Tibial nerve (tissue), 4 donors: ENCODE measurements around the gene FZD4. TPM values are rescaled to one million over a fixed set of nuclear protein-coding genes. Genes with fewer than 3 reads are reported as not detected.
A peak's percentile ranks its signal among the peaks of the same experiment; 100 is the strongest.
"Not testable (repeated sequence)": the region's sequence is repeated elsewhere in the genome, so short reads cannot be mapped to it uniquely, and the experiment has no call there.

ENCODE experiments used
- DNase-seq, 2 donors: peaks; one replicate each; pipeline ENCODE4 v3.0.0-alpha.2; 2019; ENCODE audit warnings: low spot score in 2 of 2
- H3K27ac ChIP-seq, 4 donors: fragments of 200-600 bp; sonication (generic) in 3 of 4; one replicate each; pipeline ENCODE4 v1.5.1; 2017 to 2019; ENCODE audit warnings: mild to moderate bottlenecking in 1 of 4
- H3K27me3 ChIP-seq, 2 donors: fragments of 200-600 bp; sonication (generic) in 1 of 2; one replicate each; pipeline versions ENCODE4 v1.5.1 to v1.6.0; 2017 to 2019
- H3K36me3 ChIP-seq, 3 donors: fragments of 200-600 bp; sonication (generic); one replicate each; pipeline ENCODE4 v1.5.1; 2018 to 2019
- H3K4me1 ChIP-seq, 4 donors: fragments of 200-600 bp; sonication (generic) in 3 of 4; one replicate each; pipeline ENCODE4 v1.5.1; 2017 to 2019
- H3K4me3 ChIP-seq, 4 donors: fragments of 200-600 bp; sonication (generic) in 3 of 4; one replicate each; pipeline ENCODE4 v1.5.1; 2017 to 2019; ENCODE audit warnings: mild to moderate bottlenecking in 1 of 4, moderate library complexity in 1 of 4
- H3K9me3 ChIP-seq, 4 donors: fragments of 200-600 bp; sonication (generic) in 3 of 4; one replicate each; pipeline ENCODE4 v1.5.1; 2017 to 2019
- CTCF ChIP-seq, 5 experiments: fragments of 200-600 bp in 3 of 5; fragments of 450-650 bp in 2 of 5; sonication (generic) in 3 of 5; IDR thresholded peaks; one replicate each; pipeline ENCODE4 v1.5.1; 2016 to 2019; ENCODE audit warnings: antibody characterized with exemption in 5 of 5, mild to moderate bottlenecking in 3 of 5, moderate library complexity in 2 of 5
- EP300 ChIP-seq, 2 donors: sonication (generic); formaldehyde crosslinking; IDR thresholded peaks; one replicate each; pipeline ENCODE4 v1.6.1; 2017; ENCODE audit warnings: antibody characterized with exemption in 2 of 2, mild to moderate bottlenecking in 1 of 2
- POLR2A ChIP-seq, 2 donors: fragments of 450-650 bp; IDR thresholded peaks; one replicate each; pipeline ENCODE4 v1.6.1; 2017; ENCODE audit warnings: antibody characterized with exemption in 2 of 2, mild to moderate bottlenecking in 2 of 2, moderate library complexity in 2 of 2
- WGBS, 2 donors: methylation state at CpG; one replicate each; pipeline ENCODE4 v1.1.5; 2018; 5-methylcytosine and 5-hydroxymethylcytosine counted together
- total RNA-seq, 4 donors: library from RNA; depleted of rRNA; stranded (reverse); fragments of >200 nt; gene quantifications; one replicate each; pipeline ENCODE4 v1.1.0, GENCODE V29; 2016

The FZD4 gene
- total RNA-seq, 4 donors from 2014 or later, result 66.8 to 106 (median 80.4) TPM

- TF ChIP-seq EP300 (IDR thresholded peaks at IDR 0.05), result no peak
- TF ChIP-seq POLR2A (IDR thresholded peaks at IDR 0.05), result no peak
- no peak for TF ChIP-seq CTCF (IDR thresholded peaks at IDR 0.05)
- Histone ChIP-seq H3K36me3 (peaks cover 0 to 23% (median 0%) of the 10 kb centered on the region in 3 donors), H3K4me3 (no peak overlapping the region), H3K9me3 (no peaks in the 10 kb centered on the region), H3K4me1 (peaks cover 0 to 54% (median 21%) of the 10 kb centered on the region in 4 donors), H3K27me3 (no peaks in the 10 kb centered on the region), H3K27ac (peak overlapping the region; percentile 17 to 80 (median 52))
- DNase-seq, result no peak
- 44 to 47% methylated on average over 7 of the region's 7 CpGs for WGBS, 2 donors
Measured at GRCh38 chr11:86941077-86941870, 13.9 kb downstream of the FZD4 start.

DNA sequence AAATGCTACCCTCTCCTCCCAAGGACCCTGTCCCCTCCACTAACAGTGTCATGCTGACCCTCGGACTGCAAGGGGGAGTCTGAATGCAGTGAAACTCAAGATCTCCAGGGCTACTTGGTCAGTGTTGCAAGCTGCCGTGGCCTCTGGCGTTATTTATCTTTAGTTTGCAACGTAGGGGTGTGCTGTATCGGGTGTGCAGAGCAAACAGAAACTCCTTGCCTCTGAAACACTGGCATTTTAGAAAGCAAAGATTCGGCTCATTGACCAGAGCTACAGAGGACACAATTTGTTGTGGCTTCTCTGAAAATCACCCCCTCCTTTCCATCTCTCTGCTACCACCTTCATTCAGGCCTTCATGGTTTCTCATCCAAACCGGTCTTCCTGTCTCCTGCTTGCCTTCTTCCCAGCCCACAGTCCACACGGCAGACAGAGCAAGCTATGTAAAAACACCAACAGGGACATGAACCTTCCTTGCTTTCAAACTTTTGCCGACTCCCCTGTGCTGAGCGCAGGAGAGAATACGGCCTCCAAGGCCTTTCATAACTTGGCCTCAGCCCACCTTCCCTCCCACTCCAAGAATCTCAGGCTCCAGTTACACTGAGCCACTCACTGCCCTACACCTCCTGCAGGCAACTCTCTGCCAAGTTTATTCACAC is 14.9 kb downstream of the FZD4 start:
- Histone ChIP-seq H3K36me3 (peaks cover 0 to 13% (median 0%) of the 10 kb centered on the region in 3 donors), H3K4me1 (peaks cover 0 to 52% (median 21%) of the 10 kb centered on the region in 4 donors), H3K27ac (peak overlapping the region; percentile 17 to 75 (median 50)), H3K4me3 (peak overlapping the region; percentile 4 to 26 (median 7)), H3K27me3 (no peaks in the 10 kb centered on the region), H3K9me3 (no peaks in the 10 kb centered on the region)
- 19 to 28% methylated on average over 11 of the region's 11 CpGs for WGBS, 2 donors
- peak; percentile 33 to 43 for DNase-seq
- TF ChIP-seq EP300 (IDR thresholded peaks at IDR 0.05), result peak in 1 of 2 donors; percentile 34
- no peak for TF ChIP-seq POLR2A (IDR thresholded peaks at IDR 0.05)
- no peak for TF ChIP-seq CTCF (IDR thresholded peaks at IDR 0.05)

GRCh38 chr11:86938900-86939880 is 16.0 kb downstream of the FZD4 start:
- no peaks in the 10 kb centered on the region for H3K9me3 ChIP-seq
- peak in 1 of 2 donors; percentile 61 for DNase-seq
- WGBS, 2 donors, result 11 to 13% methylated on average over 4 of the region's 4 CpGs
- H3K4me1 ChIP-seq, result peaks cover 0 to 58% (median 23%) of the 10 kb centered on the region in 4 donors
- H3K27me3 ChIP-seq, result no peaks in the 10 kb centered on the region
- H3K27ac ChIP-seq, result peak overlapping the region; percentile 17 to 75 (median 50)
- H3K36me3 ChIP-seq, result peaks cover 0 to 5% (median 0%) of the 10 kb centered on the region in 3 donors
- H3K4me3 ChIP-seq, result no peak overlapping the region
- TF ChIP-seq POLR2A (IDR thresholded peaks at IDR 0.05) (no peak), CTCF (IDR thresholded peaks at IDR 0.05) (peak; percentile 52 to 77 (median 68)), EP300 (IDR thresholded peaks at IDR 0.05) (no peak)

GRCh38 chr11:86938203-86938899 is 16.8 kb downstream of the FZD4 start:
- Histone ChIP-seq H3K27ac (peak overlapping the region in 1 of 4 donors; percentile 3), H3K27me3 (no peaks in the 10 kb centered on the region), H3K36me3 (no peaks in the 10 kb centered on the region), H3K4me1 (peaks cover 0 to 64% (median 25%) of the 10 kb centered on the region in 4 donors), H3K4me3 (no peak overlapping the region), H3K9me3 (no peaks in the 10 kb centered on the region)
- WGBS, 2 donors, result 63 to 66% methylated on average over 6 of the region's 6 CpGs
- no peak for DNase-seq
- TF ChIP-seq POLR2A (IDR thresholded peaks at IDR 0.05) (no peak), CTCF (IDR thresholded peaks at IDR 0.05) (no peak), EP300 (IDR thresholded peaks at IDR 0.05) (no peak)

DNA sequence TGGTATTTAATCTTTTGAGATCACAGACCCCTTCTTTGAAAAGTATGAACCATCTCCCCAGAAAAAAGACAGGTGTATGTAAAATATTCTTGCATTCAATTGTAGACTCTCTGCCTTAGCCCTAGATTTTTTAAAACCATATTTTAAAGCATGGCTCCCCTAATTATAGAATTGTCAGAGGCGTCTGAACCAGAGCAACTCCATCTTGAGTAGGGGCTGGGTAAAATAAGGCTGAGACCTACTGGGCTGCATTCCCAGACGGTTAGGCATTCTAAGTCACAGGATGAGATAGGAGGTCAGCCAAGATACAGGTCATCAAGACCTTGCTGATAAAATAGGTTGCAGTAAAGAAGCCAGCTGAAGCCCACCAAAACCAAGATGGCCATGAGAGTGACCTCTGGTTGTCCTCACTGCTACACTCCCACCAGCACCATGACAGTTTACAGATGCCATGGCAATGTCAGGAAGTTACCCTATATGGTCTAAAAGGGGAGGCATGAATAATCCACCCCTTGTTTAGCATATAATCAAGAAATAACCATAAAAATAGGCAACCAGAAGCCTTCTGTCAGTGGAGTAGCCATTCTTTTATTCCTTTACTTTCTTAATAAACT is 17.9 kb downstream of the FZD4 start:
- H3K27me3 ChIP-seq, H3K27ac ChIP-seq, H3K9me3 ChIP-seq, H3K36me3 ChIP-seq, H3K4me3 ChIP-seq, DNase-seq: not testable (repeated sequence)
- peaks cover 4 to 72% (median 30%) of the 10 kb centered on the region in 4 donors for H3K4me1 ChIP-seq
- WGBS, 2 donors, result 75 to 91% methylated on average over 2 of the region's 2 CpGs
